ENCODE results near the gene SNX18. TPM values are rescaled to one million over a fixed set of nuclear protein-coding genes. Genes with fewer than 3 reads are reported as not detected.

The SNX18 gene
- total RNA-seq, 1 donor from 2014 or later: 74.2 TPM

GRCh38 chr5:54570916-54571315, 53.4 kb downstream of the SNX18 start:
- Mint-ChIP-seq H3K4me1 (ENCODE audit: low read depth) (peaks cover 18% of the 10 kb centered on the region), H3K9me3 (ENCODE audit: low read depth) (peaks cover 4% of the 10 kb centered on the region), H3K36me3 (ENCODE audit: low read depth) (peaks cover 3% of the 10 kb centered on the region), H3K27me3 (ENCODE audit: low read depth) (no peaks in the 10 kb centered on the region), H3K4me3 (ENCODE audit: unreplicated experiment) (peak overlapping the region; percentile 31), H3K27ac (ENCODE audit: unreplicated experiment) (peak overlapping the region; percentile 86)
- TF ChIP-seq CTCF (IDR thresholded peaks at IDR 0.05): no peak
- no peak for DNase-seq (ENCODE audit: low spot score)

GRCh38 chr5:54571462-54571861, 53.9 kb downstream of the SNX18 start:
- no peak overlapping the region for H3K27ac Mint-ChIP-seq (ENCODE audit: unreplicated experiment)

GRCh38 chr5:54573812-54574489, 56.4 kb downstream of the SNX18 start:
- Mint-ChIP-seq H3K27ac (ENCODE audit: unreplicated experiment) (no peak overlapping the region), H3K36me3 (ENCODE audit: low read depth) (no peaks in the 10 kb centered on the region), H3K4me1 (ENCODE audit: low read depth) (peaks cover 18% of the 10 kb centered on the region), H3K27me3 (ENCODE audit: low read depth) (no peaks in the 10 kb centered on the region), H3K9me3 (ENCODE audit: low read depth) (no peaks in the 10 kb centered on the region), H3K4me3 (ENCODE audit: unreplicated experiment) (no peak overlapping the region)
- no peak for TF ChIP-seq CTCF (IDR thresholded peaks at IDR 0.05)
- no peak for DNase-seq (ENCODE audit: low spot score)

More at GRCh38 chr5:54571462-54571861, 53.9 kb downstream of the SNX18 start:
- Mint-ChIP-seq H3K4me3 (ENCODE audit: unreplicated experiment) (no peak overlapping the region), H3K4me1 (ENCODE audit: low read depth) (peaks cover 18% of the 10 kb centered on the region), H3K36me3 (ENCODE audit: low read depth) (peaks cover 3% of the 10 kb centered on the region), H3K9me3 (ENCODE audit: low read depth) (peaks cover 4% of the 10 kb centered on the region), H3K27me3 (ENCODE audit: low read depth) (no peaks in the 10 kb centered on the region)
- TF ChIP-seq CTCF (IDR thresholded peaks at IDR 0.05): no peak
- DNase-seq (ENCODE audit: low spot score): no peak

GRCh38 chr5:54577528-54577927, 60.0 kb downstream of the SNX18 start:
- Mint-ChIP-seq H3K27ac (ENCODE audit: unreplicated experiment) (no peak overlapping the region), H3K4me1 (ENCODE audit: low read depth) (peaks cover 33% of the 10 kb centered on the region), H3K4me3 (ENCODE audit: unreplicated experiment) (no peak overlapping the region), H3K9me3 (ENCODE audit: low read depth) (no peaks in the 10 kb centered on the region), H3K27me3 (ENCODE audit: low read depth) (no peaks in the 10 kb centered on the region), H3K36me3 (ENCODE audit: low read depth) (no peaks in the 10 kb centered on the region)
- DNase-seq (ENCODE audit: low spot score): no peak
- no peak for TF ChIP-seq CTCF (IDR thresholded peaks at IDR 0.05)

GRCh38 chr5:54577937-54578653, 60.5 kb downstream of the SNX18 start:
- no peak overlapping the region for H3K4me3 Mint-ChIP-seq (ENCODE audit: unreplicated experiment)

More at GRCh38 chr5:54577937-54578653, 60.5 kb downstream of the SNX18 start:
- peaks cover 36% of the 10 kb centered on the region for H3K4me1 Mint-ChIP-seq (ENCODE audit: low read depth)
- DNase-seq (ENCODE audit: low spot score): no peak
- H3K27ac Mint-ChIP-seq (ENCODE audit: unreplicated experiment): no peak overlapping the region
- no peaks in the 10 kb centered on the region for H3K27me3 Mint-ChIP-seq (ENCODE audit: low read depth)
- H3K9me3 Mint-ChIP-seq (ENCODE audit: low read depth): no peaks in the 10 kb centered on the region
- no peak for TF ChIP-seq CTCF (IDR thresholded peaks at IDR 0.05)
- no peaks in the 10 kb centered on the region for H3K36me3 Mint-ChIP-seq (ENCODE audit: low read depth)
